Testis (tissue), 3 donors: ENCODE results near the gene ZNF681. TPM values are rescaled to one million over a fixed set of nuclear protein-coding genes. Genes with fewer than 3 reads are reported as not detected.

Experiments used
- DNase-seq: peaks from one replicate; pipeline ENCODE4 v3.0.0-alpha.2; 2019
- H3K27ac ChIP-seq, 2 donors: fragments of 200-600 bp; sonication (generic); one replicate each; pipeline ENCODE4 v1.5.1; 2019
- H3K27me3 ChIP-seq: fragments of 200-600 bp; sonication (generic); one replicate; pipeline ENCODE4 v1.5.1; 2019
- H3K36me3 ChIP-seq: fragments of 200-600 bp; sonication (generic); one replicate; pipeline ENCODE4 v1.5.1; 2017; ENCODE audit warnings: low read depth; ENCODE audit errors: missing control alignments
- H3K4me1 ChIP-seq: fragments of 200-600 bp; sonication (generic); one replicate; pipeline ENCODE4 v1.5.1; 2019
- H3K4me3 ChIP-seq, 2 donors: fragments of 200-600 bp; sonication (generic); one replicate each; pipeline ENCODE4 v1.5.1; 2017 to 2019
- H3K9me3 ChIP-seq: fragments of 200-600 bp; sonication (generic); one replicate; pipeline ENCODE4 v1.5.1; 2017
- CTCF ChIP-seq, 3 experiments: fragments of 450-650 bp in 2 of 3; fragments of 200-600 bp in 1 of 3; sonication (generic) in 1 of 3; IDR thresholded peaks; one replicate each; pipeline ENCODE4 v1.5.1; 2016 to 2019; ENCODE audit warnings: antibody characterized with exemption in 3 of 3, mild to moderate bottlenecking in 2 of 3, moderate library complexity in 1 of 3
- POLR2A ChIP-seq: fragments of 450-650 bp; IDR thresholded peaks from one replicate; pipeline ENCODE4 v1.6.1; 2017; ENCODE audit warnings: antibody characterized with exemption, mild to moderate bottlenecking, moderate library complexity
- WGBS, 2 donors: methylation state at CpG; one replicate each; pipeline ENCODE4 v1.1.5; 2018; 5-methylcytosine and 5-hydroxymethylcytosine counted together
- intact Hi-C: fragments of 100-400 bp; cut with DNase I; formaldehyde crosslinking; loops from one replicate; pipeline ENCODE4 v1.15.1; 2023; ENCODE audit warnings: low total_unique reads
- polyA plus RNA-seq: library from polyadenylated mRNA; stranded (reverse); fragments of 350-450 nt; fragmentation: Illumina TruSeq; extraction: RNeasy Lipid Tissue Mini Kit (QIAGEN cat#74804); gene quantifications from one replicate; pipeline ENCODE4 v1.2.3, GENCODE V29; 2014; ENCODE audit warnings: low read depth, low replicate concordance; ENCODE audit not compliant: insufficient read depth
- total RNA-seq, 2 donors: library from RNA; depleted of rRNA; stranded (reverse); fragments of >200 nt; gene quantifications; one replicate each; pipeline ENCODE4 v1.2.3, GENCODE V29; 2016

The ZNF681 gene
- total and polyA plus RNA-seq, 3 donors from 2014 or later, result 1.1 to 4.5 (median 4.5) TPM

GRCh38 chr19:23790641-23791488 lies 32.2 kb upstream of the ZNF681 start:
- no peaks in the 10 kb centered on the region for H3K4me1 ChIP-seq
- WGBS, 2 donors, result 84 to 86% methylated on average over 15 to 17 of the region's 17 CpGs
- H3K4me3 ChIP-seq, result no peak overlapping the region
- H3K36me3 ChIP-seq, result no peaks in the 10 kb centered on the region
- no peaks in the 10 kb centered on the region for H3K27me3 ChIP-seq
- H3K9me3 ChIP-seq, result no peaks in the 10 kb centered on the region
- intact Hi-C loops, result no loop called here
- TF ChIP-seq CTCF (IDR thresholded peaks at IDR 0.05), result no peak
- TF ChIP-seq POLR2A, result no peak
- no peak for DNase-seq
- H3K27ac ChIP-seq, result no peak overlapping the region

- no peak for TF ChIP-seq POLR2A
- TF ChIP-seq CTCF (IDR thresholded peaks at IDR 0.05), result no peak
- no peak for DNase-seq
- Histone ChIP-seq H3K4me3 (no peak overlapping the region), H3K9me3 (no peaks in the 10 kb centered on the region), H3K27ac (no peak overlapping the region), H3K4me1 (no peaks in the 10 kb centered on the region), H3K36me3 (no peaks in the 10 kb centered on the region), H3K27me3 (no peaks in the 10 kb centered on the region)
- intact Hi-C loops, result no loop called here
Observed at GRCh38 chr19:23789246-23789645, 30.6 kb upstream of the ZNF681 start.

- no peak for DNase-seq
- Histone ChIP-seq H3K27ac (no peak overlapping the region), H3K36me3 (no peaks in the 10 kb centered on the region), H3K9me3 (no peaks in the 10 kb centered on the region), H3K4me3 (no peak overlapping the region), H3K4me1 (no peaks in the 10 kb centered on the region), H3K27me3 (no peaks in the 10 kb centered on the region)
- TF ChIP-seq CTCF (IDR thresholded peaks at IDR 0.05) (no peak), POLR2A (no peak)
- intact Hi-C loops, result no loop called here
- 96 to 97% methylated on average over 4 of the region's 4 CpGs for WGBS, 2 donors
Observed at GRCh38 chr19:23788411-23788810, 29.7 kb upstream of the ZNF681 start.

- no peak for DNase-seq
- no peak overlapping the region for H3K4me3 ChIP-seq
- H3K9me3 ChIP-seq, result no peaks in the 10 kb centered on the region
- no peaks in the 10 kb centered on the region for H3K4me1 ChIP-seq
- WGBS, 2 donors, result 88 to 98% methylated on average over 3 of the region's 3 CpGs
- no peaks in the 10 kb centered on the region for H3K36me3 ChIP-seq
- no peaks in the 10 kb centered on the region for H3K27me3 ChIP-seq
- intact Hi-C loops, result no loop called here
- no peak overlapping the region for H3K27ac ChIP-seq
- TF ChIP-seq CTCF (IDR thresholded peaks at IDR 0.05), result no peak
- TF ChIP-seq POLR2A, result no peak
Observed at GRCh38 chr19:23787106-23787505, 28.4 kb upstream of the ZNF681 start.

GRCh38 chr19:23785982-23786381 lies 27.3 kb upstream of the ZNF681 start:
- Histone ChIP-seq H3K4me1 (no peaks in the 10 kb centered on the region), H3K27ac (no peak overlapping the region), H3K36me3 (no peaks in the 10 kb centered on the region), H3K27me3 (no peaks in the 10 kb centered on the region), H3K4me3 (no peak overlapping the region), H3K9me3 (no peaks in the 10 kb centered on the region)
- 81 to 93% methylated on average over 3 of the region's 3 CpGs for WGBS, 2 donors
- DNase-seq, result no peak
- intact Hi-C loops, result no loop called here
- no peak for TF ChIP-seq POLR2A
